Measurements from ENCODE around the gene APOF.

DNA sequence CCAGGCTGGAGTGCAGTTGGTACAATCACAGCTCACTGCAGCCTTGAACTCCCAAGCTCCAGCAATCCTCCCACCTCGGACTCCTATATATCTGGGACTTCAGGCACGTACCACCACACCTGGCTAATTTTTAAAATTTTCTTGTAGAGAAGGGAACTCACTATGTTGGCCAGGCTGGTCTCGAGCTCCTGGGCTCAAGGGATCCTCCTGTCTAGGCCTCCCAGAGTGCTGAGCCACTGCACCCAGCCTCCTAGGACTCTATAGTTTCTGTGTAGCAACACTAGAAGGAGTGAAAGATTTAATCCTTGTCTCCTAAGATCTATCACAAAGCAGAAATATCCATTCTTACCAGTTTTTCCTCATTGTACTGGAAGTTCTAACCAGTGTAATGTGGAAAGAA is 4.3 kb upstream of the APOF start:
- no peak for TF ChIP-seq POLR2AphosphoS5 (IDR thresholded peaks at IDR 0.05)
- TF ChIP-seq, protein P1, sequence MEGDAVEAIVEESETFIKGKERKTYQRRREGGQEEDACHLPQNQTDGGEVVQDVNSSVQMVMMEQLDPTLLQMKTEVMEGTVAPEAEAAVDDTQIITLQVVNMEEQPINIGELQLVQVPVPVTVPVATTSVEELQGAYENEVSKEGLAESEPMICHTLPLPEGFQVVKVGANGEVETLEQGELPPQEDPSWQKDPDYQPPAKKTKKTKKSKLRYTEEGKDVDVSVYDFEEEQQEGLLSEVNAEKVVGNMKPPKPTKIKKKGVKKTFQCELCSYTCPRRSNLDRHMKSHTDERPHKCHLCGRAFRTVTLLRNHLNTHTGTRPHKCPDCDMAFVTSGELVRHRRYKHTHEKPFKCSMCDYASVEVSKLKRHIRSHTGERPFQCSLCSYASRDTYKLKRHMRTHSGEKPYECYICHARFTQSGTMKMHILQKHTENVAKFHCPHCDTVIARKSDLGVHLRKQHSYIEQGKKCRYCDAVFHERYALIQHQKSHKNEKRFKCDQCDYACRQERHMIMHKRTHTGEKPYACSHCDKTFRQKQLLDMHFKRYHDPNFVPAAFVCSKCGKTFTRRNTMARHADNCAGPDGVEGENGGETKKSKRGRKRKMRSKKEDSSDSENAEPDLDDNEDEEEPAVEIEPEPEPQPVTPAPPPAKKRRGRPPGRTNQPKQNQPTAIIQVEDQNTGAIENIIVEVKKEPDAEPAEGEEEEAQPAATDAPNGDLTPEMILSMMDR (IDR thresholded peaks at IDR 0.05) = no peak
- no peak for TF ChIP-seq POLR2A (IDR thresholded peaks at IDR 0.05)
- TF ChIP-seq EP300 (IDR thresholded peaks at IDR 0.05) = no peak

All from suprapubic skin (tissue), 4 donors.